Neural progenitor cell (in vitro differentiated cells): ENCODE results near the gene MAPK8. TPM values are rescaled to one million over a fixed set of nuclear protein-coding genes. Genes with fewer than 3 reads are reported as not detected.

ENCODE experiments used
- DNase-seq: peaks from one replicate; pipeline ENCODE4 v3.0.0-alpha.2; 2016; ENCODE audit warnings: low spot score
- H2AFZ ChIP-seq: fragments of 200-600 bp; sonication (generic); replicated peaks from 2 replicates; pipeline ENCODE4 v1.6.1; 2016; ENCODE audit warnings: antibody characterized with exemption
- H3F3A ChIP-seq: fragments of 200-600 bp; sonication (generic); 2 replicates; pipeline ENCODE4 v1.6.1; 2016; ENCODE audit warnings: antibody characterized with exemption, low read depth
- H3K27ac ChIP-seq: fragments of 200-600 bp; sonication (generic); 2 replicates; pipeline ENCODE4 v1.5.1; 2016; ENCODE audit warnings: mild to moderate bottlenecking
- H3K27me3 ChIP-seq: fragments of 200-600 bp; sonication (generic); 2 replicates; pipeline ENCODE4 v1.6.1; 2016; ENCODE audit warnings: mild to moderate bottlenecking, moderate library complexity
- H3K36me3 ChIP-seq: fragments of 200-600 bp; sonication (generic); 2 replicates; pipeline ENCODE4 v1.5.1; 2016
- H3K4me1 ChIP-seq: fragments of 200-600 bp; sonication (generic); 2 replicates; pipeline ENCODE4 v1.6.1; 2016; ENCODE audit warnings: mixed run types
- H3K4me2 ChIP-seq: fragments of 200-600 bp; sonication (generic); 2 replicates; pipeline ENCODE4 v1.6.1; 2016
- H3K4me3 ChIP-seq: fragments of 200-600 bp; sonication (generic); 2 replicates; pipeline ENCODE4 v1.5.1; 2016
- H3K79me2 ChIP-seq: fragments of 200-600 bp; sonication (generic); 2 replicates; pipeline ENCODE4 v1.6.1; 2016; ENCODE audit warnings: low read depth
- H3K9ac ChIP-seq: fragments of 200-600 bp; sonication (generic); 2 replicates; pipeline ENCODE4 v1.6.1; 2016
- H3K9me3 ChIP-seq: fragments of 200-600 bp; sonication (generic); 2 replicates; pipeline ENCODE4 v1.5.1; 2016; ENCODE audit warnings: low read depth
- H4K20me1 ChIP-seq: fragments of 200-600 bp; sonication (generic); 2 replicates; pipeline ENCODE4 v1.6.1; 2016; ENCODE audit warnings: low read depth
- H3K27ac Mint-ChIP-seq: 3 replicates; pipeline ENCODE4 v1.8.0; 2021; ENCODE audit warnings: mixed read lengths
- H3K27me3 Mint-ChIP-seq: 2 replicates; pipeline ENCODE4 v1.8.0; 2022; ENCODE audit warnings: low read depth, mild to moderate bottlenecking, inconsistent platforms, moderate library complexity, mixed read lengths; ENCODE audit not compliant: insufficient read depth
- H3K36me3 Mint-ChIP-seq: 3 replicates; pipeline ENCODE4 v1.8.0; 2021; ENCODE audit warnings: mixed read lengths
- H3K4me1 Mint-ChIP-seq: 3 replicates; pipeline ENCODE4 v1.8.0; 2021; ENCODE audit warnings: mixed read lengths
- H3K4me3 Mint-ChIP-seq: 3 replicates; pipeline ENCODE4 v1.8.0; 2021; ENCODE audit warnings: mild to moderate bottlenecking, moderate library complexity, mixed read lengths
- H3K9me3 Mint-ChIP-seq: 3 replicates; pipeline ENCODE4 v1.8.0; 2020; ENCODE audit warnings: mixed read lengths
- EZH2 ChIP-seq: fragments of 200-600 bp; sonication (generic); IDR thresholded peaks from 2 replicates; pipeline ENCODE4 v1.6.1; 2017; ENCODE audit warnings: antibody characterized with exemption, mild to moderate bottlenecking, moderate library complexity
- EZH2phosphoT487 ChIP-seq: fragments of 200-600 bp; sonication (generic); IDR thresholded peaks from 2 replicates; pipeline ENCODE4 v1.6.1; 2017; ENCODE audit warnings: antibody characterized with exemption
- total RNA-seq: library from RNA; depleted of rRNA; stranded (reverse); fragments of >200 nt; gene quantifications from 2 replicates; pipeline ENCODE4 v1.2.3, GENCODE V29; 2015; ENCODE audit warnings: low replicate concordance
- TF ChIP-seq, protein P1 (sequence below): fragments of 200-600 bp; sonication (generic); IDR thresholded peaks from 2 replicates; pipeline ENCODE4 v1.5.1; 2017; ENCODE audit warnings: antibody characterized with exemption, mild to moderate bottlenecking

Gene MAPK8
- total RNA-seq, 1 donor from 2014 or later = 166 TPM

DNA sequence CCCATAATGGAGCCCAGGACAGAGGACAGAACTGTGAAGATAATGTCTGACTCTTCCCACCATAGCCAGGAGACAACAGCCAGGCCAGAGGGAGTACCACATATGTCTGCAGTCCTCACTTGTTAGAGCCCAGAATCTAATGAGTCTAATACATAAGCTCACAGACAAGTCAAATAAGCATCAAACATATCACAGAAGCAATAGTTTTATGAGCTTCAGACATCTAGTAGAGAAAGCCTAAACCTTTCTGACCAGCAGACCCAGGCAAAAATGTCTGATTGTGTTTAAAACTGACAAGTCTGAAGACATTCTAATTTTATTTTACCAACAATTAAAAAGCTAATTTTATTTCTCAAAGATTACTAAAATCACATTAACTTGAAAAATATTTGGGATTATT, 75.5 kb downstream of the MAPK8 start:
- Histone ChIP-seq H3K27me3 (no peaks in the 10 kb centered on the region), H3K36me3 (peaks cover 4% of the 10 kb centered on the region), H2AFZ (no peak overlapping the region), H3K9me3 (peaks cover 6% of the 10 kb centered on the region), H3K27ac (no peak overlapping the region), H3K4me2 (no peak overlapping the region), H3K9ac (no peak overlapping the region), H4K20me1 (peaks cover 10% of the 10 kb centered on the region), H3K79me2 (peaks cover 65% of the 10 kb centered on the region), H3K4me3 (no peak overlapping the region), H3K4me1 (no peaks in the 10 kb centered on the region), H3F3A (no peaks in the 10 kb centered on the region)
- Mint-ChIP-seq H3K36me3 (peaks cover 19% of the 10 kb centered on the region), H3K4me3 (no peak overlapping the region), H3K9me3 (peaks cover 26% of the 10 kb centered on the region), H3K27me3 (no peaks in the 10 kb centered on the region), H3K27ac (no peak overlapping the region), H3K4me1 (no peaks in the 10 kb centered on the region)
- TF ChIP-seq, protein P1, sequence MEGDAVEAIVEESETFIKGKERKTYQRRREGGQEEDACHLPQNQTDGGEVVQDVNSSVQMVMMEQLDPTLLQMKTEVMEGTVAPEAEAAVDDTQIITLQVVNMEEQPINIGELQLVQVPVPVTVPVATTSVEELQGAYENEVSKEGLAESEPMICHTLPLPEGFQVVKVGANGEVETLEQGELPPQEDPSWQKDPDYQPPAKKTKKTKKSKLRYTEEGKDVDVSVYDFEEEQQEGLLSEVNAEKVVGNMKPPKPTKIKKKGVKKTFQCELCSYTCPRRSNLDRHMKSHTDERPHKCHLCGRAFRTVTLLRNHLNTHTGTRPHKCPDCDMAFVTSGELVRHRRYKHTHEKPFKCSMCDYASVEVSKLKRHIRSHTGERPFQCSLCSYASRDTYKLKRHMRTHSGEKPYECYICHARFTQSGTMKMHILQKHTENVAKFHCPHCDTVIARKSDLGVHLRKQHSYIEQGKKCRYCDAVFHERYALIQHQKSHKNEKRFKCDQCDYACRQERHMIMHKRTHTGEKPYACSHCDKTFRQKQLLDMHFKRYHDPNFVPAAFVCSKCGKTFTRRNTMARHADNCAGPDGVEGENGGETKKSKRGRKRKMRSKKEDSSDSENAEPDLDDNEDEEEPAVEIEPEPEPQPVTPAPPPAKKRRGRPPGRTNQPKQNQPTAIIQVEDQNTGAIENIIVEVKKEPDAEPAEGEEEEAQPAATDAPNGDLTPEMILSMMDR = no peak
- TF ChIP-seq EZH2phosphoT487 = no peak
- TF ChIP-seq EZH2 = no peak
- no peak for DNase-seq

DNA sequence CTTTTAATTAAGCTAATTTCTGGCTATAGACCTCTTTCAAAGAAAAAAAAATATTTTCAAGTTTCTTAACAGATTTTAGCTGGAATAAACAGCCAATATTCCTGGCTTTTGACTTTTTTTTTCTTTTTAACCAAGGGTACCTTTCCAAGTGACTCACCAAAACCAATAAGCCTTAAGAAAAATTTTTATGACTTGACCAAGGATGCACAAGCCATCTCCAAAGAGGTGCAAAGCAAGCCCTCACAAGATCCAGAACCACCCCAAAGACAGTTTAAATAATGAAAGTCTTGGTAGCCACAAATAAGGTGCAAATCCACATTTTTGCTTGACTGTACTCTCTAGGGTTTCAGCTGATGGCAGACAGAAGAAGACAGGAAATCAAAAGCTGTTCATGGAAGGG, 76.5 kb downstream of the MAPK8 start:
- Histone ChIP-seq H3K27ac (no peak overlapping the region), H3K36me3 (peaks cover 4% of the 10 kb centered on the region), H3F3A (no peaks in the 10 kb centered on the region), H4K20me1 (peaks cover 13% of the 10 kb centered on the region), H3K4me1 (no peaks in the 10 kb centered on the region), H3K4me3 (no peak overlapping the region), H3K4me2 (no peak overlapping the region), H2AFZ (no peak overlapping the region), H3K27me3 (no peaks in the 10 kb centered on the region), H3K9ac (no peak overlapping the region), H3K9me3 (peaks cover 6% of the 10 kb centered on the region), H3K79me2 (peaks cover 73% of the 10 kb centered on the region)
- no peak overlapping the region for H3K27ac Mint-ChIP-seq
- no peak overlapping the region for H3K4me3 Mint-ChIP-seq
- peaks cover 22% of the 10 kb centered on the region for H3K9me3 Mint-ChIP-seq
- H3K27me3 Mint-ChIP-seq = no peaks in the 10 kb centered on the region
- H3K36me3 Mint-ChIP-seq = peaks cover 19% of the 10 kb centered on the region
- no peak for DNase-seq
- TF ChIP-seq EZH2phosphoT487 = no peak
- no peaks in the 10 kb centered on the region for H3K4me1 Mint-ChIP-seq

DNA sequence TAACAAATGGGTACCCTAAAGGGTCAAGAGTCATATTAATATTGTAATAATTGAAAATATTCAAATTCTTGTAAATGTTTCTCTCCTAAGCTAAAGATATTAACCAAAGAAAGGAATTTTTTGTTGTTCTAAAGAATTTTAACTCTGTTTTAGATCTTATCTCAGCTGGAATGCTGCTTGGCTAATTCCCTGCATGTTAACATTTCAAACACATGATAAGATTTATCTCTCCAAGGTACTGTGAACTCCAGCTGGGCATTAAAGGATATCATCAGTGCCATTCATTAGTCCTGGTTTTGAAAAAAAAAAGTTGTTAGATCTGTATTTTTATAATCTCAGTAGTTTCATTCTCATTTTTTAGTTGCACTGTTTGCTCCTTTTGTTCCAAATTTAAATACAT, 76.9 kb downstream of the MAPK8 start:
- Mint-ChIP-seq H3K27ac (no peak overlapping the region), H3K27me3 (no peaks in the 10 kb centered on the region), H3K36me3 (peaks cover 15% of the 10 kb centered on the region), H3K9me3 (peaks cover 18% of the 10 kb centered on the region), H3K4me3 (no peak overlapping the region), H3K4me1 (no peaks in the 10 kb centered on the region)
- Histone ChIP-seq H2AFZ (no peak overlapping the region), H3K79me2 (peaks cover 73% of the 10 kb centered on the region), H3F3A (no peaks in the 10 kb centered on the region), H3K27me3 (no peaks in the 10 kb centered on the region), H3K27ac (no peak overlapping the region), H4K20me1 (peaks cover 15% of the 10 kb centered on the region), H3K9ac (no peak overlapping the region), H3K4me3 (no peak overlapping the region), H3K4me1 (no peaks in the 10 kb centered on the region), H3K4me2 (no peak overlapping the region), H3K36me3 (peaks cover 4% of the 10 kb centered on the region), H3K9me3 (peaks cover 6% of the 10 kb centered on the region)
- no peak for TF ChIP-seq EZH2
- no peak for TF ChIP-seq EZH2phosphoT487
- TF ChIP-seq, protein P1 = no peak
- no peak for DNase-seq

DNA sequence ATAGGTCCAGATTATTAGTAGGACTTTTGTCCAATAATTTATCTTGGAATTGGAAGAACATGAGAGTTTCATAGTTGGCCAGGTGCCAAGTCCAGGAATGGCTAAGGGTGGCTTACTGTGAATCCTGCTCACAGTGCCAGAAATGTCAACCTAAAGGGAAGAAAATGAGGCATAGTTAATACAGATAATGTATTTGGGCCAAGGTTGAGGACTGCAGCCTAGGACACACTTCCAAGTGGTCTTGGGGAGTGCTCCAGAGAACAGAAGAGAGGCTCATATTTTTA, 78.2 kb downstream of the MAPK8 start:
- no peak overlapping the region for H3K27ac Mint-ChIP-seq
- Histone ChIP-seq H4K20me1 (peaks cover 20% of the 10 kb centered on the region), H3K27me3 (no peaks in the 10 kb centered on the region), H3K4me3 (no peak overlapping the region), H3K79me2 (peaks cover 69% of the 10 kb centered on the region), H3K36me3 (no peaks in the 10 kb centered on the region), H2AFZ (no peak overlapping the region), H3K4me2 (no peak overlapping the region), H3K4me1 (no peaks in the 10 kb centered on the region), H3F3A (no peaks in the 10 kb centered on the region), H3K27ac (no peak overlapping the region), H3K9me3 (peaks cover 6% of the 10 kb centered on the region), H3K9ac (no peak overlapping the region)
- no peaks in the 10 kb centered on the region for H3K4me1 Mint-ChIP-seq
- peaks cover 11% of the 10 kb centered on the region for H3K9me3 Mint-ChIP-seq
- peaks cover 5% of the 10 kb centered on the region for H3K36me3 Mint-ChIP-seq
- TF ChIP-seq EZH2phosphoT487 (no peak), EZH2 (no peak)
- TF ChIP-seq, protein P1 = no peak
- no peak for DNase-seq
- H3K27me3 Mint-ChIP-seq = no peaks in the 10 kb centered on the region
- no peak overlapping the region for H3K4me3 Mint-ChIP-seq
